Limb (tissue), 2 donors: ENCODE results near the gene UBAP1L.
"Not testable (repeated sequence)": the region's sequence is repeated elsewhere in the genome, so short reads cannot be mapped to it uniquely, and the experiment has no call there.

ENCODE experiments used
- DNase-seq, 2 donors: peaks; one replicate each; pipeline ENCODE4 v3.0.0-alpha.2; 2016; ENCODE audit errors: extremely low spot score in 2 of 2

Gene UBAP1L

DNA sequence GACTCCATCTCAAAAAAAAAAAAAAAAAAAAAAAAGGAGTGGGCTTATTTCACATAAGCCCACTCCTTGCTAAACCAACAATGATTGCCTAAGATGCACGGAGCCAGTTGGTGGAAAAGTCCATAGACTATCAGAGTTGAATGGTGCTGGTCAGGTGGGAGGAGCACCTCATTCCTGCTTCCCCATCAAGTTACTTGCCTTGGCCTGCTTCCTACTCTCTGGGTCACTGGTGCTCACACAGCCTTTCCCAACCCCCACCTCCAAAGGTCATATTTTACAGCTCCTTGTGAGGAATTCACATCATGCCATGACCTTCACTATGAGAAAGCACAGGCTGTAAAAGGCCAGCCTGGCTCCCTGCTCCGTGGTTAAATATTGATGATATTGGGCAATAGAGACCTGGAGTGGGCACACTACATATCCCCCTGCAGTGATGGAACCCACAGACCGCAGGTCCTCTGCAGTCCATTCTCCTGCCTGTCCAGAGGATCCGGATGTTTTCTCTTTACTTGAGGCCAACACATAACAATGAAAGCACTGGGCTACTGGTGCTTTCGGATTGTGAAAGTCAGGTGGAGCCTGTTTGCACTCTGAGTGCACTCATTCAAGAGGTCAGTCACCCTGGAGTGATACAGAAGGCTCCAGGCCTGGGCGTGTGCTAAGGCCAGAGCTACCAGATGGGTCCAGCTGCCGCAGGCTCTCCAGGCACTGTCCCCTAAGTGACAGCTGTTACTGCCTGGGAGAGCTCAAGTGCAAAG lies 70.1 kb downstream of the UBAP1L start, which contains the start of gene SLC51B:
Gene SLC51B, plus strand, starts transcription at position 664 of the 758 bp plus-strand sequence. CDS start 4,618 bp downstream, outside the sequence.
- no peak for DNase-seq

DNA sequence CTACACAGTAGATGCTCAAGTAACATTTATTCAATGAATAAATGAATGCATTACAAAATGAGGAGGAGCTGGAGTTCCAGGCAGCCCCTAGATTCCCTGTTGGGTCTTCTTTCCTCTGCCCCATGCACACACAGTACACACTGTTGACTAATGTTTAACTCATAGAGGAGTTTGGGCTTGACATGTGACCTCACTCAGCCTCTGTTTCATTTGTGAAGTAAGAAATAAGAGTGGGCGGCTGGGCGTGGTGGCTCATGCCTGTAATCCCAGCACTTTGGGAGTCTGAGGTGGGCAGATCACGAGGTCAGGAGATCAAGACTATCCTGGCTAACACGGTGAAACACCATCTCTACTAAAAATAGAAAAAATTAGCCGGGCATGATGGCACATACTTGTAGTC lies 70.8 kb downstream of the UBAP1L start:
- not testable (repeated sequence) for DNase-seq

DNA sequence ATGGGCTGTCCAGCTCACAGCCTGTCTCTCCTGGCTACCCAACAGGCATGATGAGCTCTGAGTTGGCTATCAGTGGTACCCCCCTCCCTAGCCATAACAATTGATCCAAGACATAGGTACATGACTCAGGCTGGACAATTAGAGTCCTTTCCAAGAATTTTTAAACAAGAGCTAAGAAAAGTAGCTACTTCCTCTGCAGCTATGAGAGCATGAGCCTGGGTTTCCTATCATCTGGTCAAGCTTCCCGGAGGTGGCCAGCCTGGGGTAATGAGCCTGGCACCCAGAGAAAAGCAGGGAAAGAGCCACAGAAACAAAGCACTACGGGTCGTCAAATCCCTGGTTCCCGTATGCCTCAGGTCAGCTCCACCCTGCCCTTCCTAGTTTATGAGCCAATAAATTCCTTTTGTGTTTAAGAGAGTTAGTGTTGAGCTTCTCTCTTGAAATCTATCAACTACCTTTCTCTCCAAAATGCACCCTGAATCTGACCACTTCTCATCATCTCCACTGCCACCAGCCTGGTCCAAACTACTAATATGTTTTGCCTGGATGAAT lies 72.1 kb downstream of the UBAP1L start:
- no peak for DNase-seq
